GM19324 (cell line): ENCODE results near the gene AICDA.
A peak's percentile ranks its signal among the peaks of the same experiment; 100 is the strongest.
"Not testable (repeated sequence)": the region's sequence is repeated elsewhere in the genome, so short reads cannot be mapped to it uniquely, and the experiment has no call there.

ENCODE experiments used
- ATAC-seq: cut with Tn5 transposase; IDR thresholded peaks from one replicate; pipeline ENCODE4 v1.9.1; 2021; ENCODE audit warnings: mild to moderate bottlenecking, moderate library complexity; ENCODE audit not compliant: unreplicated experiment, low FRiP score

Gene AICDA

DNA sequence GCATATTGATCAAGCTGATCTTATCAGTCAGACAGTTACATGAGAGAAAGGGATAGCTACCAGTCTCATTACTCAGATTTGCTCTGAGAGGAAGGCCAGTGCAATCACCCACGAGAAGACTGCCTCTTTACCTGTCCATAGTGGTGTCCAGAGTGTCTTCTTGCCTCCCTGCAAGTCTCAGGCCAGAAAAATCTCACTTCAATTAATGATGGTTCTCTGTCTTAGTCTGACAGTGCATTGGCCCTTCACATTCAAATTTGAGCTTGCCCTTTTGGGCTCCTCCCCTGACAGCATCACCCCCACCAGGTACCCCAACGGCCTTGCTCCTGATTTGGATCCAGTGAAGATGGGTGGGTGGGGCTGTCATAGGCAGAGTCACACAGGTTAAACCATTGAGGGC, at the start of gene AICDA:
Gene AICDA (minus strand): TSS at position 231 of the 400 bp plus-strand sequence. CDS start 92 bp downstream, at position 139.
- ATAC-seq, result no peak

DNA sequence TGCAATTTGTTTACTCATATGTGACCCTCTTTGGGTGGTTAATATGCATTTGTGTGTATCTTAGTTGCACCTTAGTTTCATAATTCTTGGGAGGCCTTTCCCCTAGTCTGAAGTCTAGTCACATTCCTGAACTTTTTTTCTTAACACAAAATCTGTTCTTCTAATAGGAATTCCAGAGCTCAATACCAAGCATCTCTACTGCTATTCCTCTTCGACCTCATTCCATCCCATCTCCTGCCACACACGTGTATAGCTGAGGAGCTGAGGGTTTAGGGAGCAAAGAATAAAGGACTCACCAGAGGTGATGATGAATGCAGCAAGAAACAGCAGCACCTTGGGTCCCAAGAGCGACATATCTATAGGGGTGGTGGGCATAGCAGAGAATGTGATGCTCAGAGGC, 49.1 kb upstream of the AICDA start:
- ATAC-seq, result no peak

DNA sequence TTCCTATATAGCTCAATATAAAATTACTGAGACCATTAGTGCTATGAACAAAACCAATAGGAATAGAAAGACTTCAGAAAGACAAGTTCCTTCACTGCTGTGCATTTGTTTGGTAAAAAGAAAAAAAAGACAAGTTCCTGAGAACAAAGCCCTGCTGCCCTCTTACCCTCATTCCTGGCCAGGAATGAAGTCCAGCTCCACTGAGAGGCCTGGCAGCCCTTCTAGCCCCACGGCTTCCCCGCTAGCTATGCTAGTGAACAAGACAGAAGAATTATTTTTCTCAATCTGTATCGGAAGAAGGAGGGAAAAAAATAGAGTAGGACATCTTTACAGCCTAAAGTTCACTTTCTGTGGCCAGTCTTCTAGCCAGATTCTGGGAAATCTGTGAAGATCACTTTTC, 48.4 kb upstream of the AICDA start:
- ATAC-seq, result no peak

DNA sequence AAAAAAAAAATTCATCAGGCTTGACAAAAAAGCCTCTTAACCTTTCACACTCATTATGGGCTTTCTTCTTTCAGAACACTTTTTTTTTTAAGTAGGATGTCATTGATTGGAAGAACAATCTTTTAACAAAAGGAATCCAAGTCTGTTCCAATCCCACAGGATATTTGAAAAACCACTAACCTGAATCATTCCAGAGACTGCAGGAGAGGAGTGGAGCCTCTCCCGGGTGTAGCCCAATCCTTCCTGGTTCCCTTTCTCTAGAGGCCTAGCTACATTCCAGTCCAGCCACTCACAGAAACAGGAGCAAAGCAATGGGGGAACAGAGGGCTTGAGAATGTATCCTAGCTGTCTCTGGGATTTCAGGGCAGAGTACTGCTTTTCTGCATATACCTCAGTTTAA, 45.7 kb upstream of the AICDA start:
- ATAC-seq, result no peak

DNA sequence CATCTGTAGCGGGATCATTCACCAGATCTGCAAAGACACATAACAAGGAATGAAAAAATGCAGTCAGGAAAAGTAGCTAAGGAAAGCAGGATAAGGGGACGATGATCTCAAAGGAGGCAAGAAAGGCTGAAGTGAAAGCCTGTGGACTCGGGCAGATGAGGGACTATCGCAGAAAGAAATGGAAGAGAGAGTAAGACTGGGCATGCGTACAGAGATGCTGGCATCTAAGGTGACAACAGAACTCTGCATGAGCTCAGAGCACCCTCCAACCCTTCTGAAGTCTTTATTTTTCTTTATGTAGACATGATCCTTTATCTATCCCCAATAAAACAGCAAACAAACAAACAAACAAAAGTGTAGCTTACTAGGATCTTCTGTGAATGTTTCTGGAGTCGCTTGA, 42.8 kb upstream of the AICDA start:
- no peak for ATAC-seq

DNA sequence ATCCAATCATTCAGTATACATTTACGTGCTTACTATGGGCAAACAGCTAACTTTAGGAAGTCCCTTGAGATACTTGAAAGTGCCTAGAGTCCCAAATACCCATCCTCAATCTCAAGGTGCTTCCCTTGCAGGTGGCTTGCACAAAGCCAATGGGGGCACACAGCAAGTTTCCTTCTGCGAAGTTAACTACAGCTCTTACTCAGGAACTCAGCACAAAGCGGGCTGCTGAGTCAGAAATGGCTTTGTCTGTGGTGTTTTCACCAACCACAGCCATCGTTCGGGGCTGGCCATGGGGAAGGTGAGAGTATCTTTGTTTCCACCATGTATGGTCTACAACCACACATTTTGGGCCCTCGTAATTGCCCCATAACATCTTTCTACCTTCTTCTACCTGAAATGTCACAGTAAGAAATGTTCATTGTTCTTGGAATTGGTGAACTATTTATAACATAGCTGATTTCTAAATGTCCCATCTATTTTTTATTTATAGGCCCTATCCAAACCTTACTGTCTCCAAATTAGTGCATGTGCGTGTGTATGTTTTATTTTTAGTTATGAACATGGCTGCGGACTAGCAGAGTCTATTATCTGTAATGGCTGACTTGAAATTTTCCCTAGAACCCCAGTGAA, 36.0 kb upstream of the AICDA start:
- ATAC-seq, result peak; percentile 57

DNA sequence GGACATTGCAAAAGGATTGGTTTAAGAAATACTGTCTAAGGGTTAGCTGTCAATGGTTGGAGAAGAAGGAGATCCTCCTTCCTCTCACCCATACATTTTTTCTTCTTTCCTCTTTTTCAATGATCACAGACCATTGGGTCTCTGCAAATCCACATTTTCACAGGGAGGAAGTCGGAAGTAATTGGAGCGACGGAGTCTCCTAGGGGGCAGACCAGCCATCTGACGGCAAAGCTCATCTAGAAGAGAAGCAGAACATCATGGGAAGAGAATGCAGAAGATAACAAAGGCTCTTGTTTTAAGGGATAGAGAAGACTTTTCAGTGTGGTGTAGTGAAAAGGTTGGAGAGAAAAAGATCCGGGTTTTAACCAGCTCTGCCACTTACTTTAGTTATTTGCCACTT, 35.3 kb upstream of the AICDA start:
- no peak for ATAC-seq

DNA sequence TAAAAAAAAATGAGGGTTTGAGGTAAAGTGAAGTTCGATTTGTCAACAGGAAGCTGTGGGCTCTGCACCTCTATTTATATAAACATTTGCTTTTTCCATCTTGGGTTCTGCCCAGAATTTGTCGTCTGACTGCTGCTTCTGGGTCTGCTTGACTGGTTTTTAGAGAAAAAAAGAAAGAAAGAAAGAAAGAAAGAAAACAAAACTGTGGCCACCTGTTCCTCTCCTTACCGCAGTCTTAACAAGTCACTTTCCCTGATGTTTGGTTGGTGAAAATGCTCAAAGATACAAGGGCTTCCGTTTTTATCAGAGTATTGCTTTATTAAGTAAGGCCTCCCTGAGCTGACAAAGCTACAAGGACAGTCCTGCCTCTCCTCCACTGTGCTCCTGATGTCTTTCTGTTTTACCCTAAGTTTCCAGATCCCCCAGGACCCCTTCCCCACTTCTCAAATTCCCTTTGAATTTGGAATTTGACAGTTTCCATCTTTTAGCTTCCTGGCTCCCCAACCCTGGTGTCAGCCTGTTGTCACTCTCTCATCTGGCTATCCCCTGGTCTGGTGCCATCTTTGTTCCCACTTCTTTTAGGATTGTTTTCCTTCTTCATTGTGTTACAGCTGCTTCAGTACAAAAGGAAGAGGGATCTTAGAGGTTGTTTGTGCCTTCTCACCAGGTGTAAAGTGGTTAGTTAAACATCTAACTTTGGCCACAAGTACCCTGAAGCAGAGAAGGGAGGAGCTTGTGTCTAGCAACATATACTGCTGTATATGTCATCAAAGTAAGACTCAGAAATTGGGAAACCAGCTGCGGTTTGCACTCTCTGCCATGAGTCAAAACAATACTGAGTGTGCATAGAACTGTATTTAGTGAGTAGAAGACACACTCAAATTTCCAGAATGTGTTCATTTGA, 31.9 kb upstream of the AICDA start:
- ATAC-seq, result peak; percentile 61

DNA sequence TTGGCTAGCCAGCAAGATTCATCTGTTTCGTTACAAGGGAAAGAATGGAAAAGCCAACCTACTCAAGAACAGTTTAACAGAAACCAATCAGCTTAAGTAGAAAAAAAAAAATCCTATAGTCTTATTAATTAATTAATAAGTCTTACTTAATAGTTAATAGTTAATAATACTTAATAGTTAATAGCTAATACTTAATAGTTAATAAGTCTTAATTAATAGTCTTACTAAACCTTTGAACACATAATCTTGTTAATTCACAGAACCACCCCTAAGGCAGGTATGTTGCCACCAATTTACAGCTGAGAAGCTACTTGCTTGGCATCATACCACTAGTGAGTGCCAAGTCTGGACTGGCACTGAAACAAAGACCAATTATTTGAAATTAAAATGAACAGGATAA, 30.1 kb upstream of the AICDA start:
- ATAC-seq, result no peak

DNA sequence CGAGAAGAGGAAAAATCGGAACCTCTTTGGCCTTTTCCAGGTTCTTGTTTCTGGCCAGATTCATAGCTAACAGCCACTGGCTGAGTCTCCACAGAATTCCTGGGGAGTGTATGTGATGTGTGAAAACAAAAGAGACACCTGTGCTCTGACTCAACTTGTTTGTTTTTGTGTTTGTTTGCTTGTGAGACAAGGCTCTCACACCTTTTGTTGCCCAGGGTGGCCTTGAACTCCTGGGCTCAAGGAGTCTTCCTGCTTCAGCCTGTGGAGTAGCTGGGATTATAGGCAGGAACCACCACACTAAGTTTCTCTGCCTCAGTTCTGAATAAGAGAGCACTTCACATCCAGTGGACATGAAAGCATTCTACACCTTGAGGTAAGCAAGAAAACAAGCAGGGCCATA, 27.3 kb upstream of the AICDA start:
- ATAC-seq, result no peak

DNA sequence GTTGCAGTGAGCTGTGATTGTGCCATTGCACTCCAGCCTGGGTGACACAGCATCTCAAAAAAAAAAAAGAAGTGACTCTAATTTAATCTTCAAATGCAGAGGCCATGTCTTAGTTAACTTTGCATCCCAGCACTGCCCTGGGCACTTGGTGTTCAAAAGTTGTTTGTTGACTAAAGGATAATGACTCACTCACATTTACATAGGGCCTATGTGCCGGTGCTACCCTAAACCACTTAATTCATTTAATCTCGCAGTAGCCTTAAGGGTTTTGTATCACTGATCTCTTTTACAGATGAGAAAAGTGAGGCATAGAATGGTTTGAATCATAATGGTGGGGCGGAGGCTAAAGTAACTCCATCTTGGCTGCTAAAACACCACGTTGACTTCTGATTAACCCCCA, 26.3 kb upstream of the AICDA start:
- no peak for ATAC-seq

DNA sequence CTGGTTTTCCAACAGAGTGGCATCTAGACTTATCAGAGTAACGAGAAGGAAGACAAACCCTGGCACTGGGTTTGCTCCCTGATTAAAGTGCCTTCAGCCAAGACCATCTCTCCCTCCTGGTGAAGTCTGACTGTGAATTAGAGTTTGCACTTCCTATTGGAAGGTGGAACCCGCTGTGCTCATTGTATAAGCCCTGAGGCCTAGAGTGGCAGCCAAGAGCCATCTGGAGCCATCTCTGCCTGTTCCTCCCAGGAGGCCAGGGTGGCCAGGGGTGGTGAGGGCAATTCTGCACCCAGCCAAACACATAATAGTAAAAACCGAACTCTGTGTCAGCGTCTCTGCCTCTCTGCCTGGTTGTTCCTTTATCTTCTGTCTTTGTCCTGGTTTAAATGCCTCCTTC, 25.0 kb upstream of the AICDA start:
- ATAC-seq, result no peak

DNA sequence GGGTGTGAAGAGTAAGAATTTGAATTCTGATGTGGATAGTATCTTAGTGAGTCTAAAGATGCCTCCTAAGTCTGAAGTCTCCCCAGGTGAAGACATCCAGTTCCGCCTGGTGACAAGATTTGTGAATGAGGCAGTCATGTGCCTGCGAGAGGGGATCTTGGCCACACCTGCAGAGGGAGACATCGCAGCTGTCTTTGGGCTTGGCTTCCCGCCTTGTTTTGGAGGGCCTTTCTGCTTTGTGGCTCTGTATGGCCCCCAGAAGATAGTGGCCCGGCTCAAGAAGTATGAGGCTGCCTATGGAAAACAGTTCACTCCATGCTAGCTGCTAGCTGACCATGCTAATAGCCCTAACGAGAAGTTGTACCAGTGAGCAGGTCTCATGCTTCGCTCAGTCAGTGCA, 24.6 kb upstream of the AICDA start:
- no peak for ATAC-seq

DNA sequence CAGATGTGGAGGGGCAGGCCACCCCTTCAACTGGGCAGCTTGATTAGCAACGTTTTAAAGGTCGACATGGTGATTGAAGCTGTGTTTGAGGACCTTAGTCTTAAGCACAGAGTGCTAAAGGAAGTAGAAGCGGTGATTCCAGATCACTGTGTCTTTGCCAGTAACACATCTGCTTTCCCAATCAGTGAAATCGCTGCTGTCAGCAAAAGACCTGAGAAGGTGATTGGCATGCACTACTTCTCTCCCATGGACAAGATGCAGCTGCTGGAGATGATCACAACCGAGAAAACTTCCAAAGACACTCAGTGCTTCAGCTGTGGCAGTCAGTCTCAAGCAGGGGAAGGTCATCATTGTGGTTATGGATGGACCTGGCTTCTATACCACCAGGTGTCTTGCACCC, 23.9 kb upstream of the AICDA start:
- ATAC-seq, result no peak

DNA sequence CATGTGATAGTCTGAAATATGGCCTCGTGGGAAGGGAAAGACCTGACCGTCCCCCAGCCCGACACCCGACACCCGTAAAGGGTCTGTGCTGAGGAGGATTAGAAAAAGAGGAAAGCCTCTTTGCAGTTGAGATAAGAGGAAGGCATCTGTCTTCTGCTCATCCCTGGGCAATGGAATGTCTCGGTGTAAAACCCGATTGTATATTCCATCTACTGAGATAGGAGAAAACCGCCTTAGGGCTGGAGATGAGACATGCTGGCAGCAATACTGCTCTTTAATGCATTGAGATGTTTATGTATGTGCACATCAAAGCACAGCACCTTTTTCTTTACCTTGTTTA, 23.3 kb upstream of the AICDA start:
- not testable (repeated sequence) for ATAC-seq

DNA sequence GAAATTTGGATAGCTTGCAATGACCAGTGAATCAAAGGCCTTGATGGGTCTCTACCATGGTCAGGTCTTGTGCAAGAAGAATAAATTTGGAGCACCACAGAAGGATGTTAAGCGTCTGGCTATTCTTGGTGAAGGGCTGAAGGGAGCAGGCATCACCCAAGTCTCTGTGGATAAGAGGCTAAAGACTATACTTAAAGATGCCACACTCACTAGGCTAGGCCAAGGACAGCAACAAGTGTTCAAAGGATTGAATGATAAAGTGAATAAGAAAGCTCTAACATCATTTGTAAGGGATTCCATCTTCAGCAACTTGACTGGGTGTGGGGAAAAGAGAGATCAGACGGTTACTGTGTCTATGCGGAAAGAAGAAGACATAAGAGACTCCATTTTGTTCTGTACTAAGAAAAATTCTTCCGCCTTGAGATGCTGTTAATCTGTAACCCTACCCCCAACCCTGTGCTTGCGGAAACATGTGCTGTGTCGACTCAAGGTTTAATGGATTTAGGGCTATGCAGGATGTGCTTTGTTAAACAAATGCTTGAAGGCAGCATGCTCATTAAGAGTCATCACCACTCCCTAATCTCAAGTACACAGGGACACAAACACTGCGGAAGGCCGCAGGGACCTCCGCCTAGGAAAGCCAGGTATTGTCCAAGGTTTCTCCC, 22.8 kb upstream of the AICDA start:
- not testable (repeated sequence) for ATAC-seq

DNA sequence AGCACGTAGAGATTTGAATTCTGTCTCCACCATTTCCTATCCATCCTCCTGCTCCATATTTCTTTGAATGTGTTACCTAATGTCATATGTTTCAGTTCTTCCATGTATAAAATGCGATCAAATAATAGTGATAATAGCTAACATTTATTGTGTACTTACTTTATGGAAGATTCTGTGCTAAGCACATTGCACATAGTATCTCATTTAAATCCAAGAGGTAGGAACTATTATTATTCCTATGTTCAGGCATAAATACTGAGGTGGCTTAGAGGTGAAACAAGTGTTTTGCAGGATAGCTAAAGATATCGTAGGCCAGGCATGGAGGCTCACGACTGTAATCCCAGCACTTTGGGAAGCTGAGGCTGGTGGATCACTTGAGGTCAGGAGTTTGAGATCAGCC, 17.5 kb upstream of the AICDA start:
- ATAC-seq, result no peak

DNA sequence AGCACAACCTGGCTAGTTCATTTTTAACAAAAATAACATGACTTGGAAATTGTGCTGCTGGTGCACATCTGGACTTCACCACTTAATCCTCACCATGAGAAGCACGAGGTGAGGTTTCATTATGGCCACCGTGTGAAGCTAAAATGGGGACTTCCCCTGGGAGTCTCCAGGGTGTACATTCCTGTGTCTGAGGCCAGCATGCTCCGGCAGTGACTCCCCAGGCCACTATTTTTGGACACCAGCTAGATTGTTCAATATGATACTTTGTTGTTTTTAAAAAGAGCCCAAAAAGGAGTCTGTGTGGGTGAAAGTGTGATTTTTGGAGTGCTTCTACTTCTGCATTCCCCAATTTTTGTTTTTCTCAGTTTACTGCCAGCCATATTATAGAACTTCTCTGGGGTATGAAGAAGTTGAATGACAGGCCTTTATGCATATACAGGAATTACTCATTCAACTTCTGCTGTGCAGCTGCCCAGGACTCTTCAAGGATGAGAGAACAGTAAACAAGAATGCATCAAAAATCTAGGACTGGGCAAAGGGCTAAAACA, 16.9 kb upstream of the AICDA start:
- ATAC-seq, result peak; percentile 84

DNA sequence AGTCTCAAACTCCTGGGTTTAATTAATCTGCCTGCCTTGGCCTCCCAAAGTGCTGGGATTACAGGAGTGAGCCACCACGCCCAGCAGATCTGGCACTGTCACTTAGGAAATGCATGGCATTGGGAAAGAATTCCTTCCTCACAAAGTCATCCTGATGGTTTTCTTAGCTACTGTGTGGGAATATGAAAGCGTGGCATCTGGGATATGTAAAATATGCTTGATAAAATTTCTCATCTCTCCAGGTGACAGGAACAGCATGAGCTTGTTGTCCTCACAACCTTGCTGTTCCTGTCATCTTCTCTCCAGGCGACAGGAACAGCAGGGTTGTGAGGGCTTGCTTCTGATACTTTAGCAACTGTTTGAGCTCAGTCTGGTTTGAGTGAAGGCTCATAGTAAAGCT, 16.1 kb upstream of the AICDA start:
- no peak for ATAC-seq

DNA sequence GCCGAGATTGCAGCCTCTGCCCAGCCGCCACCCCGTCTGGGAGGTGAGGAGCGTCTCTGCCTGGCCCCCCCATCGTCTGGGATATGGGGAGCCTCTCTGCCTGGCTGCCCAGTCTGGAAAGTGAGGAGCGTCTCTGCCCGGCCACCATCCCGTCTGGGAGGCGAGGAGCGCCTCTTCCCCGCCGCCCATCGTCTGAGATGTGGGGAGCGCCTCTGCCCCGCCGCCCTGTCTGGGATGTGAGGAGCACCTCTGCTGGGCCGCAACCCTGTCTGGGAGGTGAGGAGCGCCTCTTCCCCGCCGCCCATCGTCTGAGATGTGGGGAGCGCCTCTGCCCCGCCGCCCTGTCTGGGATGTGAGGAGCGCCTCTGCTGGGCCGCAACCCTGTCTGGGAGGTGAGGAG, 12.1 kb upstream of the AICDA start:
- ATAC-seq, result not testable (repeated sequence)

DNA sequence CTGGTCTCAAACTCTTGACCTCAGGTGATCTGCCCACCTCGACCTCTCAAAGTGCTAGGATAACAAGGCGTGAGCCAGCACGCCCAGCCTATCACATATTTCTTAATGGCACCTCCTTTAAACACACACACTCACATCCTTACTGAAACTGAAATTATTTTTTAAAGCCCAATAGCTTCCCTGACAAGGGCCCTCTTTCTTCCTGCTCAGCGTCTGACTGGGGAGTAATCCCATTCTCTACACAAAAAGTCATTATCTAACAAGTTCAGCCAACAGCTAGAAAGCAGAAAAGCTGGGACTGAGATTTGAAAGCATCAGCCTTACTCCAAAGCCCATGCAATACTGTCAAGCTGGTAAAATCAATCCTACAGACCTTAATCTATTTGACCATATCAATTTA, 10.0 kb upstream of the AICDA start:
- no peak for ATAC-seq
